Endometrial microvascular endothelial cells (primary cell): Measurements from ENCODE around the gene SRMS. TPM values are rescaled to one million over a fixed set of nuclear protein-coding genes. Genes with fewer than 3 reads are reported as not detected.

Experiments used
- in situ Hi-C: cut with HindIII; loops from 2 replicates; pipeline ENCODE4 v1.10.0; 2017; ENCODE audit warnings: low sequenced_read_pairs, low pct_unique_long_range_greater_than_20kb; ENCODE audit errors: inconsistent ontology term
- total RNA-seq: library from RNA; depleted of rRNA; stranded (reverse); fragments of >200 nt; gene quantifications from one replicate; pipeline ENCODE4 v1.2.3, GENCODE V29; 2015; ENCODE audit errors: inconsistent ontology term

The SRMS gene
- total RNA-seq, 1 donor from 2014 or later = not detected

- in situ Hi-C loops = no loop called here
Measured at GRCh38 chr20:63497946-63498935, 49.3 kb downstream of the SRMS start.

GRCh38 chr20:63497138-63497945 lies 50.2 kb downstream of the SRMS start:
- in situ Hi-C loops = no loop called here

GRCh38 chr20:63496596-63497120 lies 50.9 kb downstream of the SRMS start:
- in situ Hi-C loops = no loop called here

GRCh38 chr20:63495741-63496595 lies 51.6 kb downstream of the SRMS start:
- in situ Hi-C loops = no loop called here

- in situ Hi-C loops = no loop called here
Measured at GRCh38 chr20:63495167-63495720, 52.3 kb downstream of the SRMS start.

- in situ Hi-C loops = no loop called here
Measured at GRCh38 chr20:63494420-63495166, 53.0 kb downstream of the SRMS start.

- in situ Hi-C loops = no loop called here
Measured at GRCh38 chr20:63494084-63494419, 53.5 kb downstream of the SRMS start.

GRCh38 chr20:63493563-63494020 lies 54.0 kb downstream of the SRMS start:
- in situ Hi-C loops = no loop called here

GRCh38 chr20:63492982-63493381 lies 54.6 kb downstream of the SRMS start:
- in situ Hi-C loops = no loop called here

- in situ Hi-C loops = no loop called here
Measured at GRCh38 chr20:63492518-63492917, 55.0 kb downstream of the SRMS start.

GRCh38 chr20:63491635-63492230 lies 55.8 kb downstream of the SRMS start:
- in situ Hi-C loops = no loop called here

GRCh38 chr20:63491078-63491477 lies 56.5 kb downstream of the SRMS start:
- in situ Hi-C loops = no loop called here

Other genes with a start within 250 kb of the SRMS start
- gene CHRNA4, start 186.4 kb downstream of the SRMS start, total RNA-seq = not detected
- gene KCNQ2, start 75.1 kb downstream of the SRMS start, total RNA-seq = not detected
- 0.09 TPM for gene EEF1A2, start 48.7 kb downstream of the SRMS start, total RNA-seq
- gene PPDPF, start 27.0 kb downstream of the SRMS start, total RNA-seq = 126 TPM
- not detected for gene PTK6, start 10.4 kb downstream of the SRMS start, total RNA-seq
- gene FNDC11, start 6.4 kb upstream of the SRMS start, total RNA-seq = 0.37 TPM
- gene HELZ2, start 26.5 kb upstream of the SRMS start, total RNA-seq = 61.5 TPM
- 11.9 TPM for gene GMEB2, start 79.4 kb upstream of the SRMS start, total RNA-seq
- gene STMN3, start 105.7 kb upstream of the SRMS start, total RNA-seq = 0.65 TPM
- gene RTEL1, start 110.6 kb upstream of the SRMS start, total RNA-seq = 15.1 TPM
- gene TNFRSF6B, start 148.9 kb upstream of the SRMS start, total RNA-seq = 175 TPM
- 55.7 TPM for gene ARFRP1, start 160.2 kb upstream of the SRMS start, total RNA-seq
- 39.2 TPM for gene ZGPAT, start 160.3 kb upstream of the SRMS start, total RNA-seq
- gene LIME1, start 188.9 kb upstream of the SRMS start, total RNA-seq = 9.3 TPM
- gene SLC2A4RG, start 192.0 kb upstream of the SRMS start, total RNA-seq = 17.3 TPM